Measurements from ENCODE around the gene LDLRAD3. TPM values are rescaled to one million over a fixed set of nuclear protein-coding genes. Genes with fewer than 3 reads are reported as not detected.

LDLRAD3 gene
- polyA plus RNA-seq, 4 donors: 21.3 to 27.8 (median 22.4) TPM

DNA sequence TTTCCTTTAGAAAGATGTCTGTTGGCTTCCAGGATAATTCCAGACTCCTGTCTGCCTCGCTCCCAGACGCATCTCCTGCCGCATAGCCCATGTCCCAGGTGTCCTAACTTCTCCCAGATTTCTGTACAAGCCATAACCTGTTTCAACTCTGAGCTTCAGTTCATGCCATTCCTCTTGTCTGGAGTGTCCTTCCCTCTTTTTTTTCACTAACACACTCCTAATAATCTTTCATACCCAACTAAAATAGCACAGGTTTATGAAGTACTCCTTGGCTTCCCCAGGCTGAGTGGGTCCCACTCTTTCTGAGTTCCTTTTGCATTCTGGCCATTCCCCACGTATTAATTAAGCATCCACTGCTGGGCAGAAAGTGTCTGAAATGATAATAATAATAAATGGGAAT lies 123.0 kb downstream of the LDLRAD3 start:
- no peak for DNase-seq (ENCODE audit: low read depth in 4 of 4, low spot score in 3 of 4)

DNA sequence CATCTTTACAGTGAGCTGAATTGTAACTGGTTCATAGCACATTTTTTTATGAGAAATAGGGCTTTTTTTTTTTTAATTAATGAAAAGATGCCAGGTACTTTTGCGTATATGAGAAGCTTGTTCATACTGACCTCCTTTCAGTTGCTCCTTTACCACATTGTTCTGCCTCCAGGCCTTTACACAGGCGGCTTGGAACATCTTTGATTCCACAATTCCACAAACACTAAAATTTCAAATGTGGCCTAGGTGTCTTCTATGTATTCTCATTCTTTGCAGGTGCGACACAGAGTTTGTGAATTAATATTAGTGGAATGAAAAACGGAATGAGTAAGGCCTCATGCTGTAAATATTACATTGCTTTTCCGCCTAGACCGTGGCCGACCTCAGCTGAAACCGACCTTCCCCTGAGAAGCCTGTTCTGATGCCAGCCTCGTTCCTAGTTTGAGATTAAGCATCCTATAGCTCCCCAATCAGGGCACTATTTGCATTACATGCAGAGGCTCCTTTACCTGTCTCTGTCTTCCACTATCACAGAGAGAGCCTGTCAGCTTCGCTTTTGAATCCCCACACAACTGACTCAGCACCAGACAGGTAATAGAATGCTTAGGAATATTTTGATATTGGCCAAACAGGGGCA lies 125.8 kb downstream of the LDLRAD3 start:
- DNase-seq (ENCODE audit: low read depth in 4 of 4, low spot score in 3 of 4): no peak

DNA sequence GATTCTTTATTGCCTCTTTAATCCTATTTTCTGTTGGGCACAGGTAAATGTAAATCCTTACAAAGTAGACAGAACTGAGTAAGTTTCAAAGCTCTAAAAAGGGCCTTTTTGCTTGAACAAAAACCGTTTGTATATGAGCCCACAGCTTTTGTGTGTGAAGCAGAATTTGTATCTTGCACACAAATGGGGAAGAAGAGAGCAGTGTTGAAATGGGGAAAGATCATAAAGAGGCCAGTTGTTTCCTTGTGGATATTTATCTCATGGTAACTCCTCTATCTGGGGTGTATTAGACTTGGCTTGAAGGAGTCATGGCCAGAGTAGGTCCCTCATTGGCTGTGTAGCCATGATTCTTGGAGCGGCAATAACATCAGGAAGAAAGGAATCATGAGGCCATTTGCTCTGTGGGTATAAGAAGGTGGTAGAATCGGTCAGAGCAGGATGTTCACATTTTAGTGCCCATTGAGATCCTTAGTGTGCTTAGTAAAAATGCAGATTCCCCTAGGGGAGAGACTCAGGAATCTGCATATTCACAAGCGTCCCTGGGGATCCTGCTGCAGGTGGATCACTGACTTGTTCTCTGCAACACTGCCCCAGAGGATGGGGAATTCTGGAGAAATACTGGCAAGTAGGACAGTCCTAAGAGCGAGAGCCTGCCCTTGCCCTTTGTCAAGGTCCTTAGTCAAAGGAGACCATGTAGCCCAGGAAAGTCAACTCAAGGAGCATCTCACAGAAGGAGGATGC lies 126.5 kb downstream of the LDLRAD3 start:
- no peak for DNase-seq (ENCODE audit: low read depth in 4 of 4, low spot score in 3 of 4)

DNA sequence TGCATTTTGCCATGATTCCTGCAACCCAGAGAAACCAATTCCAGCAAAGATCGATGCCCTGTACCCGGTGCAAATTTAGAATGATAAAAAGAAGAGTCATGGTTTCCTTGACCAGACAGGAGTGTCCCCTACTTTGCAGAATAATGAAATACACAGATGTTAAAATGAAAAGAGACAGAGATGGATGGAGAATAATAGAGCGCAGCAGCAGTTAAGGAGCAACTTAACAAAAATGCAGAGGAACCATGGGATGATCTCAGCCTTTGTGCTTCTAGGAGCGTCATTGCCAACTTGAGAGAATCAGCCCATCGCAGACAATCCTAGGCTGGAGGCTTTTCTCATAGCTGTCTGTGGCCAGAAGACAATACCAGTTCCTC lies 127.1 kb downstream of the LDLRAD3 start:
- no peak for DNase-seq (ENCODE audit: low read depth in 4 of 4, low spot score in 3 of 4)

DNA sequence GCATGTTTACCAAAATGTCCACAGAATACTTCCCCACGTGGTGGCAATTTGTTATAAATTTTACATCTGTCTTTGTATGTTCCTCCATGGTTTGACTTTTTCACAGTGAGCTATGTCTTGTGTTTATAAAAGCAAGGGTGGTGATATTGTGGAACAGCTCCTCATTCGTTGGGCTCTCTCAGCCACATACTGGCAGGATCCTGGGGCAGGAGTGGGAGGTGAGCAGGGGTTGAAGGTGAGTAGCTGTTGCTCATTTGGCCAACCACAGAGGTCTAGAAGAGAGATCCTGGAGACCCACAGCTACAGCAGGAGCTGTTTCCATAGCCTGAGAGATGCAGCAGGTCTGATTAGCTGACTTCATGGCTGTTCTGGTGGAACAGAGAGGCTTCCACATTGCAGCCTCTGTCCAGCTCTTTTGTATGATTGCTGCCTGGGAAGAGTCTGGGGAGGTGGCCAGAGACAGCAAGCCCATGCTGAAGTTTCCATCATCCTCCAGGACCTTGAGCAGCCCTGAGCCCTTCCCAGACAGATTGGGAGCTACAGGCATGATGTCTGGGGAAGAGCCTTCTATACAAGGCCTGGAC lies 128.1 kb downstream of the LDLRAD3 start:
- DNase-seq (ENCODE audit: low read depth in 4 of 4, low spot score in 3 of 4): no peak

DNA sequence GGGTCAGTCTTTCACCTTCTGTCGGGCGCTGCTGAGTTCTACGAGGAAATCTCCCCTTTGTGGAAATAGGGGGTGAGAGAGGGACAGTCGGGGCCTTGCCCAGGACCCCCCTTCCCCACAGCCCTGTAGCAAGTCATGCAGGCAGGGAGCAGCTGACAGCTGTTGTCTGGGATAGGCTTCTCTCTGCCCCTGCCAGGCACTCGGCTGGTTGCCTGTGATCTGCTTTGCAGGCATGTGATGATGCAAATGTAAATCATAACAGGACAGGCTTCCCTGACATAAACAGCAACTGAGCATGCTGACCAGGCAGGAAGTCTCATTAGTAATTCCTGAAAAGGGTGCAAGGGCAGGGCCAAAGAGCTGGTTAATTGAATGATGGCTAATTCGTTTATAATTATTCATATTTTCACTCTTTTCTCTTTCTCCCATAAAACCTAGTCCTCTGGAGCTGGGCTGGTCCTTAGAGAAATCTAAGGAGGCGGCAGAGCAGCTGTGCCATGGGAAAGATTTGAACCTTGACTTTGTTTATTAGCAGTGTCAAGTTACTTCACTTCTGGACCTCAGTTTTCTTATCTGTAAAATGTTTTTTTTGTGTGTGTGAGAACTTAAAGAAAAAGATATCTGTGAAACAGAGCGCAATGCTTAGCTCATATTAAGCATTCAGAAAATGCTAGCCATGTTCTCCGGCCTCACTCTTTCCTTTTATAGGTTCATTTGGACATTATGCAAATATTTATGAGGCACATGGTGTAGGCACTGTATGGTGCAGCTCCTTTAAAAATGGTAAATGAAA lies 129.7 kb downstream of the LDLRAD3 start:
- DNase-seq (ENCODE audit: low read depth in 4 of 4, low spot score in 3 of 4): no peak

DNA sequence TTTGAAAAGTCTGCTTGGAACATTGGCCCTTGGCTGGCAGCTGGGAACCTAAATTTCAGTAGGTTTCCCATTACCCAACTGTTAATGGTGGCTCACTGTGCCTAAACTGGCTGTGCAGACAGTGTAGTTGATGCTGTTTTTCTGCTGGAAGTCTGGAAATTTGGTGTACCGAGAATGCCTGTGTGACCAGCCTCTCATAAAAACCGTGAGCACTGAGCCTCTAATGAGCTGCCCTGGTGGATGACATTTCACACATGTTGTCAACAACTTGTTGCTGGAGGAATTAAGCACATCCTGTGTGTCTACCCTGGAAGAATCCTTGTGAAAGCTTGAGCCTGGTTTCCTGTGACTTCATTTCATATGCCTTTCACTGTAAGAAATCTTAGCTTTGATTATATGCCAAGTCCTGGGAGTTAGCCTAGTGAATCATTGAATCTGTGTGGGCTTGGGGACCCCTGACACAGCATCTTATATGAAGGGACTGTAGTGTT lies 131.1 kb downstream of the LDLRAD3 start:
- no peak for DNase-seq (ENCODE audit: low read depth in 4 of 4, low spot score in 3 of 4)

DNA sequence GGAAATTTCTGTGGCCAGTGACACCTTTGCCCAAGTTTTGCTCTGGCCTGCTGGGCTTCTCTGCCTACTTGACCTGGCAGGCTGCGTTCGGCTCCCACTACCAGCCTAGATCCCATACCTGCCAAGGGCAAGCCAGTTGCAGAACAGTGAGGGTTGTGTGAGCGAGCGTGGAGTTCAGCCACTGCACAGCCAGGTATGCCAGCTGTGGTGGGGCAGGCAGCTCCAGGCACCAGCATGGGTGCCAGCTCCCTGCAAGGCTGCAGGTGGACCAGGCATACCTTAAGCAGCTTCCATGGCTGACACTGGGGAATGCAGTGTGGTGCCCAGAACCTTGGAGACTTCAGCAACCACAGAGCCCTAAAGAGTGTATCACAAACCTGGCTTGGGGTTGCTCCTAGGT lies 133.5 kb downstream of the LDLRAD3 start:
- no peak for DNase-seq (ENCODE audit: low read depth in 4 of 4, low spot score in 3 of 4)

DNA sequence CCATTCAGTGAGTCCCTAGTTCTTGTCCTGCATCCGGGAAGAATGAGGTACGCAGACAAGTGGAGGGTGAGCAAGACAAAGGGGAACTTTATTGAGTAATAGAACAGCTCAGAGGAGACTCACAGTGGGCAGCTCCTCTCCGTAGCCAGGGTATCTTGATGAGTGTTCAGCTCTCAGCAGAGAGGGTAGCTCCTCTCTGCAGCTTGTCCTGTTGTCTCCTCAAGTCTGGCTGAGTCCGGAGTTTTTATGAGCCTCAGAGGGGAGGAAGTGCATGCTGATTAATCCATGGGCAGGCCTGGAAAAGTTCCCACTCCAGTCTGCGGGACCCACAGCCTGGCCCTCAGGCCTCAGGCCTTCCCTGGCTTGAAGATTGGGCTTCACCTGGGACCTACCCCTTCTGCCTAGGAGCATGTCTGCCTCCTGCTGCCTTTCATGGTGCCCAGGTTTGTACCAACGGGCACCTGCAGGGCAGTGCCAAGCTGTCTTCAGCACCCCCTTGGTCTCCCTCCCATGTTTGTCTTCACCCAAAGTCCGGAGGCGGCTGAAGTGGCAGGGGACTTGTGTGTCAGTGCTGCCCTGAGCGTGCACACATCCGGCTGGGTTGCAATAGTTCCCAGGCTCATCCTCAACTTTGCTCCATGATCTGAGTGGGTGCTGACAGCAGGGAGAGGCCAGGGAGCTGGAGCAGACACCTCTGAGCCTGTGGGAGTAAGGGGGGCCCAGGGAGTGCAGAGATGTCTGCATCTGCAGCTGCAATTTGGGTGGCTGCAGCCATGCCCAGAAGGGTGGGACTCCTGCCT lies 134.2 kb downstream of the LDLRAD3 start:
- DNase-seq (ENCODE audit: low read depth in 4 of 4, low spot score in 3 of 4): no peak

DNA sequence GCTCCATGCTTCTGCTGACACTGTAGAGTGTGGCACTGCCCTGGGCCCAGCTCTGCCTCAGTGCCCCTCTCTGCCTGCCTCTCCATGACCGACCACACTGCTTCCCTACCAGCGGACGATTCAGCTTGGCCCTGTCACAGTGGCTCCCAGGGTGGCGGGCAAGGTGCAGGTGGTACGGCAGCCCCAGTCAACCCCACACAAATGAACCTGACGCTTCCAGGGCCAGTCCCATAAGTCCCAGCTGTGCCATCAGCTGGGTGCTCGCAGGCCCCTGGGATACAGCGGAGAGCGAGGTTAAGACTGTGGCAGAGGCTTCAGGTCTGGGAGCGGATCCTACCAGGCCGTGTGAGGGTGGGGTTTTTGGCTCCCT lies 134.8 kb downstream of the LDLRAD3 start:
- no peak for DNase-seq (ENCODE audit: low read depth in 4 of 4, low spot score in 3 of 4)

DNA sequence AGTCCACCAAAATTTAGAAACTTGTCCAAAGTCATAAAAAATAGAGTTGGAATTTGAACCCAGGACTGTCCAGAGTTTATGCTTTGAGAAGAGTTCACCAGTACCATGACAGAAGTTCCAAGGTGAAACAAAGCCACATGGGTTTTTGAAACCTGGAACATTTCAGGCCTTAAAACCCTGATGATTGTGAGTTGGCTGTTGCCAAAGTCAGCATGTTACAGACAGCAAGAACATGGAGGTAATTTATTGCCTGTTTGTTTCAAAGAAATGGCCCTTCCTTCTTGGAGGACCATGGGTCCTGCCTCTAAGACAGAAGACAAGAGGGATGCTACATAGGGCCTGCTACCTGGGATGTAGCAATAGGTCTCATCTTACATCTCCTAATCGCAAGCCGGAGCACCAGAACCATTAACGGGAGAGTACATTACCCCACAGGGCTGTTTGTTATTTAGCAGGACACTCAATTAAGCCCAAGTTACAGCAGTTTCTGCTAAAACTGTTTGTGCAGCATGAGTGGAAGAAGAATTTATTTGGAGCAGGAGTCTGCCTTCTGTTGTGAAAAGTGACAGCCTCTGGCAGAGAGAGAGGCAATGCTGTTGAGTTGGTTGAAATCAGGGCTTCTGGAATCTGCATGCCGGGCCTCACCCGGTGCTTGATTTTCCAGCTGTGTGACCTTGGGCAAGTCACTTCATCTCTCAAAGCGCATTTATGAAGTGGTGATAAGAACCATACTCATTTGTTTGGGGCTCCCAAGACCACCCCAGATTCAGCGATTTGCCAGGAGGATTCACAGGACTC lies 136.2 kb downstream of the LDLRAD3 start:
- no peak for DNase-seq (ENCODE audit: low read depth in 4 of 4, low spot score in 3 of 4)

DNA sequence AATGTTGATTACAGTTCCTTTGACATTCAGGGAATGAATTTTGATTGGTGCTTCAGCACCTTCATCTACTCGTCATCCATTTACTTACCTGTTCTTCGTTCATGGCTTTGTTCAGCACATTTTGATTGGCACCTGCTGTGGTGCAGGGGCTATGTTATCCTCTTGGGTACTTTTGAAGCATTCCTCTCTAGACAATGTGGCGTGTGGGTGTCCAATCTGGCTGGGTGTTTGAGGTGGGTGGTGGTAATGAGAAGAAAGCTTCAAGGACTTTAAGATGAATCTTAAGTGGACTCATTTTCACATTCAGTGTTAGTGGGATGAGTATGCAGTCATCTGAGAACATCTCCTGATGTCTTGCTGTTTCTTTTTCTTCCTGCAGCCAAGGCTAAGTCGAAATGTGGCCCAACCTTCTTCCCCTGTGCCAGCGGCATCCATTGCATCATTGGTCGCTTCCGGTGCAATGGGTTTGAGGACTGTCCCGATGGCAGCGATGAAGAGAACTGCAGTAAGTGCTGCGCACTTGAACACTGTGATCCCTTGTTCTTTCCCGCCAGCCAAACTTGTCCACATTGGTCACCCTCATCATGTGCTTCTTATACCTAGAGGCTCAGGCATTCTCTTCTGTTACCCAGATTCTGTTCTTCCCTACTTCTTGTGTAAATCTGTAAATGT lies 137.5 kb downstream of the LDLRAD3 start:
- DNase-seq (ENCODE audit: low read depth in 4 of 4, low spot score in 3 of 4): no peak

DNA sequence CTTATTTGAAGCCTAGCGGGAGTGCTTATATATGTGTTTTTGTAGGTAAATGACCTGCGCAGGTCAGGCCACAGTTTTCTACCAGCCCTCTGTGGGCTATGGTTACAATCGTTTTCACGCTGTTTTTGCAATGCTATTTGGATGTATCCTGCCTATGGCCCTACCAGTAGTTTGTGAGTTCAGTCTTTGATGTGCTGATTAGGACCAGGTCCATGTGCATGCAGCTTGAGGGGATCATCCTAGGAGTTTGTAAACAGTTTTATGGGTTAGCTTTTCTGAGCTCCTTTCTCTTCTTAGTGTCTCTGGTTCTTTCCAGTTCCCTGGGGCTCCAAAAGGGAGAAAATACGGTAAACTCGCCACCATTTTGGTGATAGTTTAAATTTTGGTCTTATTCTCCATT lies 142.5 kb downstream of the LDLRAD3 start:
- DNase-seq (ENCODE audit: low read depth in 4 of 4, low spot score in 3 of 4): no peak

DNA sequence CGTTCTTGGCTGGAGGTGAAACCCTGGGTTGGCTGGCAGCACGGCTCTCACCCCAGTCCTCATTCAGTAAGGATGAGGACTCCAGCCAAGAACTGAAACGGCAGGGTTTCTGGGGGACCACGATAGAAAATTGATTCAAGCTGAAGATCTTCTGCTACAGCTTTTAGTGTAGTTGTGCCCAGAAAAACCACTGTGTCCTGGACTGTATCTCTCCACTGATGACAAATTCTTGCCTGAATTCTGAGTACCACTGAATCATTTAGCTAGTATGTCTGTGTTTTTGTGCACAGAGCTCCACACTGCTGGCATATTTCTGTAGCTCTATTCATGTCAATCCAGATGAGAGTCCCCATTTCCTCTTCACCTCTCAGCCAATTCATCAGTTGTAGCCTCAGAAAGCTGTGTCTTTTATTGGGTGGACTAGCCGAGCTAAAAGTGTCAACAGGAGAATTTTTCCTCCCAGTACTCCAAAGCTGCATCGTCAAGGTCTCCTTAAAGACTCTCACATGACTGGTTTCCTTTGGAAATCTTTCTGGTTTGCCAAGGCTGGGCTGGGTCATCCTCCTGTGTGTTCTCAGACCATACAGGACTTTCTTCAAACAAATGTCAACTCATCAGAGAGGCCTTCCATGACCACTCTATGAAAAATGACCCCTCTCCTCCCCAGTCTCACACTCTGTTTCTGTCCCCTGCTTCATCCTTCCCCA lies 144.6 kb downstream of the LDLRAD3 start:
- DNase-seq (ENCODE audit: low read depth in 4 of 4, low spot score in 3 of 4): no peak

DNA sequence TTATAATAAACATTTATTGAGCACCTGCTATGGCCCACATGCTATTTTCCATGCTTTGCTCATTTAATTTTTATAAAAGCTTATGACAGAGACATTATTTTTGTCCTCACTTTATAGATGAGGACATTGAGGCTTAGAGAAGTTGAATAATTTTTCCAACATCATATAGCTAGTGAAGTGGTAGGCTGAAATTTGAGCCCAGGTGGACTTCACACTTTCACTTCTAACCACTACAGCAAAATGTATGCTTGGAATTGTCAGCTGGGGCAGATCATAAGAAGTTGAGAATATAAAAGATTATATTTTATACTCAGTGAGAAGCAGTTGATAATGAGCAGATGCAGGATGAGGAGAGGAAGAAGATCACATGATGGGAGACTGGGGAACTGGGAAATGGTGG lies 146.1 kb downstream of the LDLRAD3 start:
- no peak for DNase-seq (ENCODE audit: low read depth in 4 of 4, low spot score in 3 of 4)

DNA sequence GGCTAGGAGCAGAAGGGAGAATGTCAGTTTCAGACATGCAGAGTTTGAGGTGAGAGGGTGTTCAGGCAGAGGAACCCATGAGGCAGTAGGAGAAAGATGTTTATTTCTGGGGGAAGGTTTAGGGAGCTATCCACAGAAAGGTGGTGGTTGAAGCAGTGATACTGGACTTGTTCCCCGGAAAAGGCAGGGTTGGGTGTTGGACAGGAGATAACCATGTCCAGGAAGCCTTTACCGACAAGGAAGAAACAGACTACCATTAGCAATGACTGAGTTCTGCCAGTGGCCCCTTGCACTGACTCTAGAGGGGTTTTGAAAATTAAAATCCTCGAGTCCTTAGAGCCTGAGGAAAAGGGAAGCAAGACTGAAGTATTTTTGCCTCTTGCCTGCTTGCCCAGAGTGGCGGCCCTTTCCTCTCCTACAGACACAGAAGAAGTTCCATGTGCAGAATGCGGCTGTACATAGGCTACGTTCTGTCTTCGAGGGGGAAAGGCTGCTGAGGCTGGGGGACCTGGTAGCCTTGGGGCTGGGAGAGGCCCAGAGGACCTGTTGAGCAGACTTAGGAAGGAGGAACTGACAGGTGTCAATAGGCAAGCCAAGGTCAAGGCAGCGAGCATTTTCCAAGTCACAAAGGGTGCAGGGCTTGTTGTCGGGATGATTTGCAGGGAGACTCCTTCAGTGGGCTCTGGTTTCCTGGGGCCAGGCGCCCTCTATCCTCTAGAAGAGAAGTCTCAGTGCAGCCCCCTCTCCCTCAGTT lies 146.7 kb downstream of the LDLRAD3 start:
- DNase-seq (ENCODE audit: low read depth in 4 of 4, low spot score in 3 of 4): no peak

DNA sequence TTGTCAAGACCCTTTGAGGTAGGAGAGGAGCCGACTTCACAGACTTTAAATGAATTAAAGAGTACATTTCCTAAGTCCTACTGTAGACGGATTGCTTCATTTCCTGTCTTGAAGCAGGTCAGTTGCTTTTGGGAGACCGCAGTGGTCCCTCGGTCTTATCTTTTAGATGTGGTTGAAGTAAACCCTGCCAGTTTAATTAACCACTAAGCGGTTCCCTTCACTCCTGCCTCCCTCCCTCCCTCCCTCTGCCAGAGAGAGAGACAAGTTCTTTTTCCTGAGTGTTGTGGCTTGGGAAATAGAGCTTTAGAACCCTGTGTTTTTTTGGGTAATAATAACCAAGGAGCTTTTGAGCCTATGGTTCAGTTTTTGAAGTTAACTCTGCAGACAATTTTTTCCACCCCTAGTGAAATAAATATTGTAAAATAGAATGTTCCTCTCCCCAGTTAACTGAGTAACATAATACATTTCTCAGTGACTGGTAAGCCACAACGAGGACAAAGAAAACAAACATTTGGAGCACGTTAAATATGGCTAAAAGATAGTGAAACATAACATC lies 147.5 kb downstream of the LDLRAD3 start:
- DNase-seq (ENCODE audit: low read depth in 4 of 4, low spot score in 3 of 4): no peak

Measured in left renal pelvis (tissue), 4 donors.